Stomach (tissue), 9 donors: ENCODE results near the gene YIPF6. TPM values are rescaled to one million over a fixed set of nuclear protein-coding genes. Genes with fewer than 3 reads are reported as not detected.
"Not testable (repeated sequence)": the region's sequence is repeated elsewhere in the genome, so short reads cannot be mapped to it uniquely, and the experiment has no call there.

Experiments used
- DNase-seq, 2 donors: peaks; one replicate each; pipeline versions ENCODE4 v3.0.0 to v3.0.0-alpha.2; 2013 to 2019
- H3K27ac ChIP-seq, 5 donors: fragments of 200-600 bp in 4 of 5; sonication (generic) in 4 of 5; one replicate each; pipeline ENCODE4 v1.5.1; 2013 to 2019; ENCODE audit warnings: mild to moderate bottlenecking in 1 of 5, moderate library complexity in 1 of 5
- H3K27me3 ChIP-seq, 3 donors: fragments of 200-600 bp; sonication (generic); one replicate each; pipeline ENCODE4 v1.5.1; 2017 to 2019; ENCODE audit warnings: mixed run types in 1 of 3
- H3K36me3 ChIP-seq, 4 donors: fragments of 200-600 bp; sonication (generic); 1 replicate in 3 of 4; 2 replicates in 1 of 4; pipeline ENCODE4 v1.5.1; 2016 to 2019
- H3K4me1 ChIP-seq, 4 donors: fragments of 200-600 bp; sonication (generic); one replicate each; pipeline ENCODE4 v1.5.1; 2016 to 2019
- H3K4me3 ChIP-seq, 4 donors: fragments of 200-600 bp; sonication (generic) in 3 of 4; one replicate each; pipeline ENCODE4 v1.5.1; 2016 to 2019; ENCODE audit warnings: mild to moderate bottlenecking in 1 of 4
- H3K9me3 ChIP-seq, 4 donors: fragments of 200-600 bp; sonication (generic); one replicate each; pipeline ENCODE4 v1.5.1; 2016 to 2019
- EP300 ChIP-seq: sonication (generic); formaldehyde crosslinking; IDR thresholded peaks from one replicate; pipeline ENCODE4 v1.6.1; 2017; ENCODE audit warnings: antibody characterized with exemption
- POLR2A ChIP-seq, 4 donors: fragments of 450-650 bp; IDR thresholded peaks; one replicate each; pipeline ENCODE4 v1.6.1; 2016; ENCODE audit warnings: antibody characterized with exemption in 4 of 4, control low read depth in 2 of 4, mild to moderate bottlenecking in 1 of 4, moderate library complexity in 1 of 4
- POLR2AphosphoS5 ChIP-seq, 3 donors: sonication (generic); formaldehyde crosslinking; IDR thresholded peaks; one replicate each; pipeline ENCODE4 v1.6.1; 2016; ENCODE audit warnings: antibody characterized with exemption in 3 of 3
- WGBS, 5 donors: extraction: QIAGEN DNeasy Blood & Tissue Kit in 3 of 5; methylation state at CpG; one replicate each; pipeline versions ENCODE4 v1.1.5 to v1.1.7; 2013 to 2018; 5-methylcytosine and 5-hydroxymethylcytosine counted together
- intact Hi-C: fragments of 100-400 bp; cut with DNase I; formaldehyde crosslinking; loops from one replicate; pipeline ENCODE4 v1.15.1; 2023; ENCODE audit warnings: low total_unique reads
- polyA plus RNA-seq, 3 donors: library from polyadenylated mRNA; stranded (reverse); fragments of 200-250 nt; gene quantifications; one replicate each; pipeline ENCODE4 v1.2.3, GENCODE V29; 2013
- total RNA-seq, 5 donors: library from RNA; depleted of rRNA; stranded (reverse); fragments of >200 nt; gene quantifications; one replicate each; pipeline versions ENCODE4 v1.1.0 to v1.2.3, GENCODE V29; 2014 to 2016
- TF ChIP-seq, protein P1 (sequence below), 7 experiments: fragments of 450-650 bp in 4 of 7; fragments of 200-600 bp in 3 of 7; sonication (generic) in 3 of 7; IDR thresholded peaks; one replicate each; pipeline ENCODE4 v1.5.1; 2016 to 2019; ENCODE audit warnings: antibody characterized with exemption in 7 of 7, control low read depth in 2 of 7, mild to moderate bottlenecking in 1 of 7
- donor health status: healthy with polysubstance abuse.
- donor health status: Bipolar disorder and iron deficiency.
- donor health status: healthy.

The YIPF6 gene
- total and polyA plus RNA-seq, 8 donors = 1.8 to 47.2 (median 14.2) TPM

- no peaks in the 10 kb centered on the region for H3K9me3 ChIP-seq
- DNase-seq = no peak
- H3K27me3 ChIP-seq = no peaks in the 10 kb centered on the region
- intact Hi-C loops = no loop called here
- 68 to 85% (median 82%) methylated on average over 9 to 11 of the region's 11 CpGs for WGBS, 5 donors
- no peak for TF ChIP-seq EP300
- TF ChIP-seq POLR2A (IDR thresholded peaks at IDR 0.05) = no peak
- TF ChIP-seq, protein P1, sequence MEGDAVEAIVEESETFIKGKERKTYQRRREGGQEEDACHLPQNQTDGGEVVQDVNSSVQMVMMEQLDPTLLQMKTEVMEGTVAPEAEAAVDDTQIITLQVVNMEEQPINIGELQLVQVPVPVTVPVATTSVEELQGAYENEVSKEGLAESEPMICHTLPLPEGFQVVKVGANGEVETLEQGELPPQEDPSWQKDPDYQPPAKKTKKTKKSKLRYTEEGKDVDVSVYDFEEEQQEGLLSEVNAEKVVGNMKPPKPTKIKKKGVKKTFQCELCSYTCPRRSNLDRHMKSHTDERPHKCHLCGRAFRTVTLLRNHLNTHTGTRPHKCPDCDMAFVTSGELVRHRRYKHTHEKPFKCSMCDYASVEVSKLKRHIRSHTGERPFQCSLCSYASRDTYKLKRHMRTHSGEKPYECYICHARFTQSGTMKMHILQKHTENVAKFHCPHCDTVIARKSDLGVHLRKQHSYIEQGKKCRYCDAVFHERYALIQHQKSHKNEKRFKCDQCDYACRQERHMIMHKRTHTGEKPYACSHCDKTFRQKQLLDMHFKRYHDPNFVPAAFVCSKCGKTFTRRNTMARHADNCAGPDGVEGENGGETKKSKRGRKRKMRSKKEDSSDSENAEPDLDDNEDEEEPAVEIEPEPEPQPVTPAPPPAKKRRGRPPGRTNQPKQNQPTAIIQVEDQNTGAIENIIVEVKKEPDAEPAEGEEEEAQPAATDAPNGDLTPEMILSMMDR (IDR thresholded peaks at IDR 0.05) = no peak
- TF ChIP-seq POLR2AphosphoS5 (IDR thresholded peaks at IDR 0.05) = no peak
- H3K4me1 ChIP-seq = peaks cover 0 to 62% (median 38%) of the 10 kb centered on the region in 4 donors
- no peak overlapping the region for H3K27ac ChIP-seq
- H3K36me3 ChIP-seq = peaks cover 0 to 6% (median 0%) of the 10 kb centered on the region in 4 donors
- H3K4me3 ChIP-seq = no peak overlapping the region
Observed at GRCh38 chrX:68503836-68504636, 5.2 kb downstream of the YIPF6 start.

DNA sequence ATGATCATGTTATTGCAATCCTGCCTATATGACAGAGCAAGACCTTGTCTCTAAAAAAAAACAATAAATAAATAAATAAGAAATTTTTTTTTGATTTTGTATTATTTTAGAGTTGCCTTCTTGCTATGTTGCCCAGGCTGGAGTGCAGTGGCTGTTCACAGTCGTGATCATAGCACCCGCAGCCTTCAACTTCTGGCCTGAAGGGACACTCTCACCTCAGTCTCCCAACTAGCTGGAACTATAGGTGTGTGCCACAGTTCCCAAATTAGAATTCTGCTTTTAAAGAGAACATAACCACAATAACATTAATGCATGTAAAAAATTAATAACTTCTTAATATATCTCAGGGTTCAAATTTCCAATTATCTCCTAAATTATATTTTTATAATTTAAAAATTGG is 7.8 kb downstream of the YIPF6 start:
- TF ChIP-seq POLR2A (IDR thresholded peaks at IDR 0.05) (no peak), EP300 (no peak), POLR2AphosphoS5 (IDR thresholded peaks at IDR 0.05) (no peak)
- TF ChIP-seq, protein P1 (IDR thresholded peaks at IDR 0.05) = no peak
- no peak overlapping the region for H3K4me3 ChIP-seq
- intact Hi-C loops = no loop called here

DNA sequence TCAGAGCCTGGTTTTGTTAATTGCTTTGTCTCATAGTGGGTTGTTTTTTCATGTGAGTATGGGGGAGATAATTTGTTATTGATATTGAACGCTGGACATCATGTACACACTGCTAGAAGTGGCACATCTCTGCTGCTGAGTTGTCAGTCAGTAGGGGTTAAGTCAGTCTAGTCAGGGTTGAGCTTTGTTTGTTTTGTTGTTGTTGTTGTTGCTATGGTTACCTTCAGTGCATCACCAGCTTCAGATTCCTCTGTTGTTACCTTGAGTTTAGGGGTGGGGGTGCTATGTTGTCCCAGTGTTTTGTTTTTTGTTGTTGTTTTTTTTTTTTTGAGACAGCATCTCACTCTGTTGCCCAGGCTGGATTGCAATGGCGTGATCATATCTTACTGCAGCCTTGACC is 9.9 kb downstream of the YIPF6 start:
- peaks cover 0 to 25% (median 18%) of the 10 kb centered on the region in 4 donors for H3K36me3 ChIP-seq
- intact Hi-C loops = no loop called here
- H3K9me3 ChIP-seq = no peaks in the 10 kb centered on the region
- H3K4me1 ChIP-seq = peaks cover 0 to 31% (median 8%) of the 10 kb centered on the region in 4 donors
- DNase-seq = no peak
- no peak overlapping the region for H3K27ac ChIP-seq
- TF ChIP-seq, protein P1 (IDR thresholded peaks at IDR 0.05) = no peak
- TF ChIP-seq POLR2AphosphoS5 (IDR thresholded peaks at IDR 0.05) = no peak
- TF ChIP-seq POLR2A (IDR thresholded peaks at IDR 0.05) = no peak
- TF ChIP-seq EP300 = no peak
- H3K27me3 ChIP-seq = no peaks in the 10 kb centered on the region
- no peak overlapping the region for H3K4me3 ChIP-seq
- 61 to 84% (median 69%) methylated on average over 2 of the region's 2 CpGs for WGBS, 5 donors

More for the DNA sequence above, 7.8 kb downstream of the YIPF6 start:
- no peak overlapping the region for H3K27ac ChIP-seq
- H3K9me3 ChIP-seq = no peaks in the 10 kb centered on the region
- H3K27me3 ChIP-seq = no peaks in the 10 kb centered on the region
- WGBS, 5 donors = 58 to 85% (median 74%) methylated on average over 2 of the region's 2 CpGs
- H3K4me1 ChIP-seq = peaks cover 0 to 47% (median 16%) of the 10 kb centered on the region in 4 donors
- DNase-seq = no peak
- peaks cover 0 to 7% (median 3%) of the 10 kb centered on the region in 4 donors for H3K36me3 ChIP-seq

GRCh38 chrX:68511255-68511654 is 12.4 kb downstream of the YIPF6 start:
- TF ChIP-seq POLR2A (IDR thresholded peaks at IDR 0.05) (no peak), EP300 (no peak), POLR2AphosphoS5 (IDR thresholded peaks at IDR 0.05) (no peak)
- TF ChIP-seq, protein P1 (IDR thresholded peaks at IDR 0.05) = peak in 5 of 7 experiments; percentile 21 to 80 (median 66)
- WGBS, 5 donors = 10 to 30% (median 18%) methylated on average over 3 of the region's 3 CpGs
- intact Hi-C loops = no loop called here
- DNase-seq = peak in 1 of 2 donors; percentile 73
- Histone ChIP-seq H3K27ac (no peak overlapping the region), H3K4me3 (no peak overlapping the region), H3K4me1 (peaks cover 0 to 19% (median 6%) of the 10 kb centered on the region in 4 donors), H3K36me3 (peaks cover 0 to 47% (median 39%) of the 10 kb centered on the region in 4 donors), H3K9me3 (no peaks in the 10 kb centered on the region), H3K27me3 (no peaks in the 10 kb centered on the region)

- DNase-seq, intact Hi-C loops, H3K4me3 ChIP-seq, H3K27ac ChIP-seq, H3K4me1 ChIP-seq, H3K27me3 ChIP-seq, H3K9me3 ChIP-seq: not testable (repeated sequence)
- 68 to 100% (median 93%) methylated on average over 2 of the region's 2 CpGs for WGBS, 5 donors
- H3K36me3 ChIP-seq = peaks cover 8 to 94% (median 76%) of the 10 kb centered on the region in 4 donors
Observed at GRCh38 chrX:68524680-68525079, 25.8 kb downstream of the YIPF6 start.
